ENCODE results near the gene ACSS2.
A peak's percentile ranks its signal among the peaks of the same experiment; 100 is the strongest.
"Not testable (repeated sequence)": the region's sequence is repeated elsewhere in the genome, so short reads cannot be mapped to it uniquely, and the experiment has no call there.

The ACSS2 gene

GRCh38 chr20:34874094-34874654 is 2.2 kb upstream of the ACSS2 start:
- DNase-seq: peak; percentile 89

- peak; percentile 96 for DNase-seq
These were observed 588 bp upstream of the ACSS2 start for GRCh38 chr20:34875642-34876405.

- no peak for DNase-seq
These were observed 3.9 kb downstream of the ACSS2 start for GRCh38 chr20:34880215-34880850.

GRCh38 chr20:34880971-34881370 is 4.6 kb downstream of the ACSS2 start:
- DNase-seq: not testable (repeated sequence)

GRCh38 chr20:34881689-34882088 is 5.3 kb downstream of the ACSS2 start:
- no peak for DNase-seq

- no peak for DNase-seq
These were observed 6.8 kb downstream of the ACSS2 start for GRCh38 chr20:34883087-34883688.

GRCh38 chr20:34883809-34884208 is 7.4 kb downstream of the ACSS2 start:
- DNase-seq: no peak

GRCh38 chr20:34884260-34884659 is 7.8 kb downstream of the ACSS2 start:
- DNase-seq: no peak

- DNase-seq: no peak
These were observed 9.7 kb downstream of the ACSS2 start for GRCh38 chr20:34886122-34886521.

- no peak for DNase-seq
These were observed 10.6 kb downstream of the ACSS2 start for GRCh38 chr20:34887023-34887422.

- DNase-seq: peak; percentile 86
These were observed 12.1 kb downstream of the ACSS2 start for GRCh38 chr20:34888468-34888867.

- DNase-seq: peak; percentile 24
These were observed 15.0 kb downstream of the ACSS2 start for GRCh38 chr20:34891166-34892062.

- no peak for DNase-seq
These were observed 16.3 kb downstream of the ACSS2 start for GRCh38 chr20:34892671-34893070.

- no peak for DNase-seq
These were observed 18.3 kb downstream of the ACSS2 start for GRCh38 chr20:34894723-34895122.

- DNase-seq: no peak
These were observed 19.1 kb downstream of the ACSS2 start for GRCh38 chr20:34895465-34895864.

- DNase-seq: no peak
These were observed 19.7 kb downstream of the ACSS2 start for GRCh38 chr20:34896086-34896621.

- not testable (repeated sequence) for DNase-seq
These were observed 21.7 kb downstream of the ACSS2 start for GRCh38 chr20:34898129-34898528.

GRCh38 chr20:34898731-34899130 is 22.3 kb downstream of the ACSS2 start:
- not testable (repeated sequence) for DNase-seq

GRCh38 chr20:34904202-34904621 is 27.8 kb downstream of the ACSS2 start:
- peak; percentile 81 for DNase-seq

- DNase-seq: peak; percentile 66
These were observed 31.4 kb downstream of the ACSS2 start for GRCh38 chr20:34907616-34908469.

- no peak for DNase-seq
These were observed 38.7 kb downstream of the ACSS2 start for GRCh38 chr20:34915131-34915530.

All from hematopoietic multipotent progenitor cell treated with erythropoietin and hydrocortisone succinate and interleukin-3 and kit ligand, for 8 days (in vitro differentiated cells).